T follicular helper cell (primary cell): Measurements from ENCODE around the gene DYNC1I2.
"Not testable (repeated sequence)": the region's sequence is repeated elsewhere in the genome, so short reads cannot be mapped to it uniquely, and the experiment has no call there.

ENCODE experiments used
- DNase-seq: peaks from one replicate; pipeline ENCODE4 v3.0.0-alpha.2; 2020; ENCODE audit warnings: low read depth

The DYNC1I2 gene

DNA sequence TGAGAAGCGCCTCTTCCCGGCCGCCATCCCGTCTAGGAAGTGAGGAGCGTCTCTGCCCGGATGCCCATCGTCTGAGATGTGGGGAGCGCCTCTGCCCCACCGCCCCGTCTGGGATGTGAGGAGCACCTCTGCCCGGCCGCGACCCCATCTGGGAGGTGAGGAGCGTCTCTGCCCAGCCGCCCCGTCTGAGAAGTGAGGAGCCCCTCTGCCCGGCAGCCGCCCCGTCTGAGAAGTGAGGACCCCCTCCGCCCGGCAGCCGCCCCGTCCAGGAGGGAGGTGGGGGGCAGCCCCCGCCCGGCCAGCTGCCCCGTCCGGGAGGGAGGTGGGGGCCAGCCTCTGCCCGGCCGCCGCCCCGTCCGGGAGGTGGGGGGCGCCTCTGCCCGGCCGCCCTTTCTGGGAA, 87.3 kb downstream of the DYNC1I2 start:
- not testable (repeated sequence) for DNase-seq

DNA sequence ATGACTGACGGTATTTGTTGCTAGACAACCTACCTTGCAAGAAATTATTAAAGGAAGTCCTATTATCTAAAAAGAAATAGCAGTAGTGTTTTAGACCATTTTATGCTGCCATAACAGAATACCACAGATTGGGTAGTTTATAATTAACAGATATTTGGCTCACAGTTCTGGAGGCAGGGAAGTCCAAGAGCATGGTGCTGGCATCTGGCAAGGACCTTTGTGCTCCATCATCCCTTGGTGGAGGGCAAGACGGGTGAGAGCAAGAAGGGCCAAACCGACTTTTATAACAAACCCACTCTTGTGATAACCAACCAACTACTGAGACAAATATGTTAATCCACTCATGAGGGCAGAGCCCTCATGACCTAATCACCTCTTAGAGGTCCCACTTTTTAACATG, 91.2 kb downstream of the DYNC1I2 start:
- no peak for DNase-seq

DNA sequence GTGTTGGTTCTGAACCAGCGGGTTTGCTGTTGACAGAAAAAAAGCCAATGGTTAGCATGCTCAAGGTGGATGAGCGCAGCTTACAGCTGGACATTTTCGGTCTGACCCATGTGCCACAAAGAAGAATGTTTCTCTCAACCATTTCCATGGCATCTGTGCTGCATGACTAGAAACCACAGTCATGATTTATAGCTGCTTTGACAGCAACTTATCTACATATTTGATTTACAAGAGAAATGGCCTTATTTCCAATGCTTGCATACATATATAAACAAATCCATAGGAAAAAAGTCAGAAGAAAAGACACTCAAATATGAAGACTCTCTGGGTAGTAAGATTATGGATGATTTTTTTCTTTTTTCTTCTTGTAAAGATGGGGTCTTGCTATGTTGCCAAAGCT, 98.2 kb downstream of the DYNC1I2 start:
- DNase-seq: no peak

DNA sequence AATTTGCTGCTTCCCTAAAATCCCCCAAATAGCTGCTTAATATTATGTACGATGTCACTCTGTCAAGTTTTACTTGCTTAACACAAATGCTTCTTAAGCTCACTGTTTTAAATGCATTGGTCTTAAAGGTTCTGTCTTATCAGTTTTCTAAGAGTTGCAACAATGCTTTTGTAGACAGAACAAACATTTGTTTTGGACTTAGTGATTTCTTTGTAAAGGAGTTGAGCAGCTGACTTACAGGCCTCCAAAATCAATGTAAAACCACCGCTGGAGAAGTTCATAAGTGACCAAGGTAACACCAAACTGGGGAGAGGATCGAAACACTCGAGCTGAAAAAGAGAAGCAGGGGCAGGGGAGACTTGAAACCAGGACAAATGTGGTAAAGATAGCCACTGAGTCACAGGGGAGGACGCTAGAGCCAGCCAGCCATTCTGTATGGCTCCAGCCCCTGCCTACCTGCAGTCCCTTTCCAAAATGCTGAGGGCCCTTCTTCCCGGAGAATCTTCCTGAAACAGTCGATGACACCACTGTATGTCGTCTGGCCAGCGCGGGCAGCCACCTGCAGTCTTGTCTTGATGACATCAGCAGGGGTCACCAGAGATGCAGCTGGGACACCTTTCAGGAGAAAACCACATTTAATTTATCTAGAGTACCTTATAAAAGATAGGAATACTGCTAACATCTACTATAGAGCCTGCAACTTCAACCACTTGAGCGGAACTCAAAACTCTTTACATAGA, 100.2 kb downstream of the DYNC1I2 start:
- no peak for DNase-seq

DNA sequence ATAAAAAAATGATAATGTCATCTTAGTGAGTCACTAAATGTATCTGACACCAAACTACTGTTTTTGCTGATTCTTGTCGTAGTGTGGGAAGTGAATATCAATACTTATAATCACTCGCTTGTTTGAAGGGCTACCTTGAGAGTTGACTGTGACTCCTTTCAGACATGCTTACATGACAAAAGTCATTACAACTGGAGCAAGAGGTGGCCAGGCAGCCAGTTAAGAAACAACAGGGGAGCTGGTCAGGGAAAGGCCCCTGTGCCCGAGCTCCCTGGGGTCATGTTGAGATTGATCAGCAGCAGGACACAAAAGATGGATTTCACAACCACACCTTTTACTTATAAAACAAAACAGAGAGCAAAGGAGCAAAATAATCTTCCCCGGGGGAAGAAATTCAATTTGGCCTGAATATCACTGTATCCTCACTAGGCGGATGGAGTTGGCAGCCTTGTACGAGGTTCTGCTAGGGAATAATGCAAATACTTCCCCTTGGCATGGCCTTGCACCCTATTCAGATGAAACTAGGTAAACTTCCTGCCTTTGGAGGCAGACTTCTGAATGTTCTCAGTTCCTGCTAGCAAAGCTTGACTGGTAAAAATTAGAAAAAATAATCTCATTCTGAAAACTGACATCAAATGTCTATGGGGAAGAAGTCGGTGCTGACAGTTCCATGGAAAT, 101.2 kb downstream of the DYNC1I2 start:
- no peak for DNase-seq

DNA sequence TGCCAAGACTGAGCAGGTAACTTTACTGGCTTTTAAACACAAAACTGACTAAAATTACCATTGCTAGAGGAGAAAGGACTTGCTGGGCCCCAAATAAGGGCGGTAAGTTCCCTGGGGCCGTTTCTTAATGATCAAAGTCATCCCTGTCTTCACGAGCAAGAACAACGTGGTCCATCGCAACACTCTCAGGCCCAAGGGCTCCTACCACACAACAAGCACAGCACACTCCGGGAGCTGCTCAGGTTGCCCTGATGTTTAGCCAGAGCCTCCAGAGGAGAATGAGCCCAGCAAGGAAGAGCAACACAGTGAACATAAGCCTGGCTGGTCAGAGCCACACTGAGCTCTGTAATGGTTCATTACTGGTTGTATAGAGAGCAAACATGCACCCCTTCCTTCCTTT, 102.7 kb downstream of the DYNC1I2 start:
- no peak for DNase-seq

DNA sequence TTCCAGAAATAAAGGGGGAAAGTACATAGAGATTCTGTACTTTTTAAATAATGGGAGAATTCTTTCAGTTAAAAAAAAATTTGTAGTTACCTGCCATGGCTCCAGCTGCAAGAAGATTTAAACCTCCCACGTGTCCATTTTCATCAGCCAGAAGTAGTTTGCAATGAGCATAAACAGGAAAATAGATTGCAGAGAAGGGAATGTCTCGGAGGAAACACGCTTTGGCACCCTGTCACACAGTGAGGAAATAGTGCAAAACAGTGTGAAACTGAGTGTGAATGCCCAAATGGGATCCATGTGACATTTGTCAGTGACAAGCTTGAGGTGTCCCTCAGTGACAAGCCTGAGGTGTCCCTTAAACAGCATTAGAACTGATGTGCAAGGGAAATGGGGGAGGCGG, 104.1 kb downstream of the DYNC1I2 start:
- no peak for DNase-seq

DNA sequence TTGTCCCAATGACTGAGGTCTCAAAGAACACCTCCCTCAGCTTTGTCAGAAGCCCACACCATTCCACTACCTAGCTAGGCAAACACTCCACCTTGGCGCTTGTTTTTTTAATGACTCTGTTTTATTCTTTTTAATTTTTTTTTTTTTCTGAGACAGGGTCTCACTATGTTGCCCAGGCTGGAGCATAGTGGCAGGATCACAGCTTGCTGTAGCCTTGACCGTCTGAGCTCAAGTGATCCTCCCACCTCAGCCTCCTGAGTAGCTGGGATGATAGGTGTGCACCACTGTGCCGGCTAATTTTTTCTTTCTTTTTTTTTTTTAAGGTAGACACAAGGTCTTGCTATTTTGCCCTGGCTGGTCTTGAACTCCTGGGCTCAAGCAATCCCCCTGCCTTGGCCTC, 104.9 kb downstream of the DYNC1I2 start:
- no peak for DNase-seq

DNA sequence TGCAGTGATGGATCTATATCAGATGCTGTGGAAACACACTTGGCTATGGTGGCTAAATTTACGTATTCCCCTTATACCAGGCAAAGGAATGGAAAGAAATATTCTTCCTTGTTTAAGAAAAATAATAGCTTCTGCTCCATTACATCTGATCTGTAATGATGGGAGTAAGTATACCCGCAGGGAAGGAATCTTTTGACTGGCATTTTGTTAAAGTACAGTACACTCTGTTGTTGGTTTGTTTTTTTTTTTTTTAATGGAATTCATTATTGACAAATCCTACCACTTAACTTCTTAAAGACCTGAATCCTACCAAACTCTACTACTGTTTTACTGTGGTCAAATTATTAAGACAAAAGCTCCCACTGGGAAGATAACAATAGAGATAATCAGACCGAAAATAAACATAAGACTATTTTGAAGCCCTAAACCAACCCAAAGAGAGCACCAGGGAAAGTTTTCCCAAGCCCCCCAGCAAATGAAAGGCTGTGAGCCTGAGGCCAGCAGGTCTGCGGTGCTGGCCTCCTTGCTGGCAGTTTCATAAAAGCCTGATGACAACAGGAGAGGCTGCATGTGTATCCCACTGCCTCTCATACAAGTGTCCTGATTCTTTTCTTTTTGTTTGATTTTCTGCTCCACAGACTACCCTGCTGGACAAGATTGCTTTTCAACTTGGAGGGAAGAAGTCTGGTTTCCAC, 105.8 kb downstream of the DYNC1I2 start:
- DNase-seq: no peak

DNA sequence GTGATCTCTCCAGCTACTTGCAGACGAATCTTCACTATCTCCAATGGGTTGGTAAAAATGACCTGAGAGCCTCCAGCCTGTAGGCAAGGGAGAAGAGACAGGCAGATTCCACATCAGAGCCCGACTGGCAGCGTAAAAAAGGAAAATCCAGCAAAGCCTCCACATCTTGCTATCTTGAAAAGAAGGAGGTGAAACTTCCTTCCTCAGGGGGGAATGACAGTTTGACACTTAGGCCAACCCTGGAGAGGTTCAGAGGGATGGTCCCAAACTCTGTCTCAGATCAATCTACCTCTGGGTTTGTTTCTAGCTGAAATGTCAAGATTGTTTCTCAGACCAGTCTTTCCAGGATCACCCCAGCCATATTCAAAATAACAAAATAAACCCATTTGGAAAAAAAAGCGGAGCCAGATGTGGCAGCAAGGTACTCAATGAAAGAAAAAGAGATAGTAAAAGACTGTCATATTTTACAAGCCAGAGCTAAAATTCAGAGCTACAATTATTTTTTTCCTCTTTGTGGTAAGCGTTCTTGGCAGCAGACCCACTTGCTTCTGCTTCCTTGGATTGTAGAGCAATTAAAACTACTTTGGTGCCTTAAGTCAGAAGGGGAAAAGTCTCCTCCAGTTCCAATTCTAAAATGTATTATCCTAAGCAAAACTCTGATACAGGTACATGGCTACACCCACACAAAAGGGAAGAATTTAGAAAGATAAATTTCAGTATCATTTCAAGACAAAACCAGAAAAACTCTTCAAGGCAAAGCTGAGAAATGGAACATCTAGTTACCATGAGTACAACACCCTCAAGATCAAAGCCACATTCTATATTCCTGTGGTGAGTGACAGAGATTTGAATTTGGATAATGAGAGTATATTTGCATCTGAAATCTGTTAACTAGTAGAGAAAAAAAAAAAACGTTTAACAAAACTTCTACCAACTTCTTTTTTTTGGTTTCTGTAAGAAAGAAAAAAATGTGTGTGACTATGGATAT, 106.7 kb downstream of the DYNC1I2 start:
- no peak for DNase-seq

DNA sequence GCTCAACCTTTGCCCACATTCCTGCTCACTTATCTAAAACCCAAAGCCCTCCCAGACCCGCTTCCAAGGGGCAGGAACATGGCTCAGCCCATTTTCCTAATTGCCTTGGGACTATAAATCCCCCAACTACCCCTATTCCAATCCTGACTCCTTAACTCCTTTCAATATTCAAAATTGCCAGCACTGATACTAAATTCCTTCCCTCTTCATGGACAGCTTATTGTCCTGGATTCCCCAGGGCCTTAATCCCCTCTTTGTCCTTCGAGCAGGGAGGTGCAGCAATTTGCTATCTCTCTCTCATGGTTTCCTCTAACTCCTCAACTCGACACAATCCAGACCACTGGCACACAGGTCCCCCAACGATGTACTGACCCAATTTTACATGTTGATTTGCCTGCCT, 107.6 kb downstream of the DYNC1I2 start:
- DNase-seq: no peak
